HT-29 (cell line): Measurements from ENCODE around the gene EIF4EBP2. TPM values are rescaled to one million over a fixed set of nuclear protein-coding genes. Genes with fewer than 3 reads are reported as not detected.
A peak's percentile ranks its signal among the peaks of the same experiment; 100 is the strongest.

ENCODE experiments used
- DNase-seq: peaks from one replicate; pipeline ENCODE4 v3.0.0-alpha.2; 2015; ENCODE audit warnings: low spot score
- total RNA-seq: library from RNA; depleted of rRNA; stranded (reverse); fragments of >200 nt; shearing (Covaris generic); gene quantifications from 2 replicates; pipeline ENCODE4 v1.2.3, GENCODE V29; 2014

EIF4EBP2 gene
- total RNA-seq, 1 experiment from 2014 or later = 17.7 TPM

- DNase-seq = peak; percentile 76
Measured at GRCh38 chr10:70378122-70378521, 25.8 kb upstream of the EIF4EBP2 start.

- peak; percentile 48 for DNase-seq
Measured at GRCh38 chr10:70379581-70380176, 24.3 kb upstream of the EIF4EBP2 start.

- DNase-seq = no peak
Measured at GRCh38 chr10:70380350-70381135, 23.4 kb upstream of the EIF4EBP2 start.

- DNase-seq = peak; percentile 52
Measured at GRCh38 chr10:70381471-70382421, 22.2 kb upstream of the EIF4EBP2 start.

- no peak for DNase-seq
Measured at GRCh38 chr10:70391654-70392053, 12.3 kb upstream of the EIF4EBP2 start.

GRCh38 chr10:70396140-70396539 lies 7.8 kb upstream of the EIF4EBP2 start:
- DNase-seq = no peak

GRCh38 chr10:70399177-70399576 lies 4.8 kb upstream of the EIF4EBP2 start:
- DNase-seq = no peak

- DNase-seq = no peak
Measured at GRCh38 chr10:70403483-70404035, 386 bp upstream of the EIF4EBP2 start.

- DNase-seq = no peak
Measured at GRCh38 chr10:70404787-70405036, 767 bp downstream of the EIF4EBP2 start.

- peak; percentile 78 for DNase-seq
Measured at GRCh38 chr10:70405037-70405824, 1.3 kb downstream of the EIF4EBP2 start.

GRCh38 chr10:70409772-70410171 lies 5.8 kb downstream of the EIF4EBP2 start:
- no peak for DNase-seq

GRCh38 chr10:70410608-70411007 lies 6.7 kb downstream of the EIF4EBP2 start:
- no peak for DNase-seq

GRCh38 chr10:70412356-70412755 lies 8.4 kb downstream of the EIF4EBP2 start:
- DNase-seq = no peak

GRCh38 chr10:70417568-70417967 lies 13.6 kb downstream of the EIF4EBP2 start:
- no peak for DNase-seq

- no peak for DNase-seq
Measured at GRCh38 chr10:70418229-70418628, 14.3 kb downstream of the EIF4EBP2 start.

- no peak for DNase-seq
Measured at GRCh38 chr10:70418713-70419112, 14.8 kb downstream of the EIF4EBP2 start.

GRCh38 chr10:70424320-70424719 lies 20.4 kb downstream of the EIF4EBP2 start:
- no peak for DNase-seq

- no peak for DNase-seq
Measured at GRCh38 chr10:70425096-70425495, 21.2 kb downstream of the EIF4EBP2 start.

- DNase-seq = no peak
Measured at GRCh38 chr10:70426823-70427222, 22.9 kb downstream of the EIF4EBP2 start.

GRCh38 chr10:70430493-70431445 lies 26.8 kb downstream of the EIF4EBP2 start:
- DNase-seq = peak; percentile 25
